ENCODE measurements around the gene CIART.

DNA sequence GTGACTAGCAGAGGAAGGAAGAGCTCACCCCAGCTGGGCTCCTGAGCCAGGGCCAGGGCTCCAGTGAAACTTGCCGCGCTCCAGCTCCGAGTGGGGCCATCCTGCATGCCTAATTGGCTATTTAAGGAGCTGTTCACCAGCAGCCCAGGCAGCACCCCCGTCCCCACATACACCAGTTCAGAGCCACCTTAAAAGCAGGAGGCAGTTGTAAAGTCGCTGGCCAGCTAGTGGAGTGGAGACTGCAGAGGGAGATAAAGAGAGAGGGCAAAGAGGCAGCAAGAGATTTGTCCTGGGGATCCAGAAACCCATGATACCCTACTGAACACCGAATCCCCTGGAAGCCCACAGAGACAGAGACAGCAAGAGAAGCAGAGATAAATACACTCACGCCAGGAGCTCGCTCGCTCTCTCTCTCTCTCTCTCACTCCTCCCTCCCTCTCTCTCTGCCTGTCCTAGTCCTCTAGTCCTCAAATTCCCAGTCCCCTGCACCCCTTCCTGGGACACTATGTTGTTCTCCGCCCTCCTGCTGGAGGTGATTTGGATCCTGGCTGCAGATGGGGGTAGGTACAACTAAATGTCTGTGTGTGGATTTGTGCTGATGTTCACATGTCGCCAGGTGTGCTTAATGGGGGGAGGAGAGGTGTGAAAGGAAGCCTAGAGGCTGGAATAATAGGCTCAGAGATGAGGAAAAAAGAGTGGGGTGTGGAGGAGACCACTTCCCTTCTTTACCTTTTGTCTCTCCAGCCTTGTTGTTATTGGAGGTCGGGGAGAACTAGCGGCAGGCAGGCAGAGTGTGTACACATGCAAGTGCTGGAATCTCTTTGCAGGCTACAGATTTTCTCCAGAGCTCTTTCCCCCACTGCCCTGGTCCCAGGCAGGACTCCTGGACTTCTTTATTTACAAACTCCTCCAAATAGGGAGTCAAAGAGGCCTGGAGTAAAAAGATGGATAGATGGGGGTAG is 24.4 kb upstream of the CIART start, which contains the start of gene CA14:
- TF ChIP-seq, protein P1, sequence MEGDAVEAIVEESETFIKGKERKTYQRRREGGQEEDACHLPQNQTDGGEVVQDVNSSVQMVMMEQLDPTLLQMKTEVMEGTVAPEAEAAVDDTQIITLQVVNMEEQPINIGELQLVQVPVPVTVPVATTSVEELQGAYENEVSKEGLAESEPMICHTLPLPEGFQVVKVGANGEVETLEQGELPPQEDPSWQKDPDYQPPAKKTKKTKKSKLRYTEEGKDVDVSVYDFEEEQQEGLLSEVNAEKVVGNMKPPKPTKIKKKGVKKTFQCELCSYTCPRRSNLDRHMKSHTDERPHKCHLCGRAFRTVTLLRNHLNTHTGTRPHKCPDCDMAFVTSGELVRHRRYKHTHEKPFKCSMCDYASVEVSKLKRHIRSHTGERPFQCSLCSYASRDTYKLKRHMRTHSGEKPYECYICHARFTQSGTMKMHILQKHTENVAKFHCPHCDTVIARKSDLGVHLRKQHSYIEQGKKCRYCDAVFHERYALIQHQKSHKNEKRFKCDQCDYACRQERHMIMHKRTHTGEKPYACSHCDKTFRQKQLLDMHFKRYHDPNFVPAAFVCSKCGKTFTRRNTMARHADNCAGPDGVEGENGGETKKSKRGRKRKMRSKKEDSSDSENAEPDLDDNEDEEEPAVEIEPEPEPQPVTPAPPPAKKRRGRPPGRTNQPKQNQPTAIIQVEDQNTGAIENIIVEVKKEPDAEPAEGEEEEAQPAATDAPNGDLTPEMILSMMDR (IDR thresholded peaks at IDR 0.05) = no peak
- TF ChIP-seq ZFX (IDR thresholded peaks at IDR 0.05; ENCODE audit: borderline replicate concordance) = no peak
